Stimulated activated CD8-positive, alpha-beta memory T cell treated with anti-CD3 and anti-CD28 coated beads, Interleukin-7, amount 100 ng/mL, for 4 hours (primary cell): ENCODE data around the gene KIF18A.
"Not testable (repeated sequence)": the region's sequence is repeated elsewhere in the genome, so short reads cannot be mapped to it uniquely, and the experiment has no call there.

Experiments
- DNase-seq, 2 donors: peaks; one replicate each; pipeline ENCODE4 v3.0.0-alpha.2; 2020; ENCODE audit warnings: low read depth in 2 of 2

The KIF18A gene

DNA sequence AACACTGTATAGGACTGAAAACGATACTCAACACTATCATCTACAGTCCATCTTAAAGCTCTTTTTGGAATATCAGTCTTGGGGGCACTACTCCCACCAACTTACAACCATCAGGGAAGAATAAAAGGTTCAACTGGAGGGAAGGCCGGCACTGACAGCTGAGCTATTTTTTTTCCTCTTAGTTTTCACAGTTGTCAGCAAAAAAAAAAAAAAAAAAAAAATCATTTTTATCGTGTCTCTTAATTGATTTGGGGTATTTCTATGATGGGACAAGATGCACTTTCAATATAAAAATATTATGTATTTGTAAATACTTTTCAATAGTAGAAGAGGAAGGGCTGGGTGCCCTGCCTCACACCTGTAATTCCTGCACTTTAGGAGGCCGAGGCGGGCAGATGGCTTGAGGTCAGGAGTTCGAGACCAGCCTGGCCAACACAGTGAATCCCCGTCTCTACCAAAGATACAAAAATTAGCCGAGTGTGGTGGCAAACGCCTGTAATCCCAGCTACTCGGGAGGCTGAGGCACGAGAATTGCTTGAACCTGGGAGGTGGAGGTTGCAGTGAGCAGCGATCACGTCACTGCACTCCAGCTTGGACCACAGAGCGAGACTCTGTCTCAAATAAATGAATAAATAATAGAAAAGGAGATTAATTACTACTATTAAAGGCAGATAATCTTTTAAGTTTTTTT lies 1.5 kb downstream of the KIF18A start:
- no peak for DNase-seq

- DNase-seq, result no peak
Measured at GRCh38 chr11:28105869-28106268, 2.1 kb downstream of the KIF18A start.

GRCh38 chr11:28104984-28105383 lies 3.0 kb downstream of the KIF18A start:
- DNase-seq, result no peak

GRCh38 chr11:28104425-28104824 lies 3.5 kb downstream of the KIF18A start:
- DNase-seq, result no peak

DNA sequence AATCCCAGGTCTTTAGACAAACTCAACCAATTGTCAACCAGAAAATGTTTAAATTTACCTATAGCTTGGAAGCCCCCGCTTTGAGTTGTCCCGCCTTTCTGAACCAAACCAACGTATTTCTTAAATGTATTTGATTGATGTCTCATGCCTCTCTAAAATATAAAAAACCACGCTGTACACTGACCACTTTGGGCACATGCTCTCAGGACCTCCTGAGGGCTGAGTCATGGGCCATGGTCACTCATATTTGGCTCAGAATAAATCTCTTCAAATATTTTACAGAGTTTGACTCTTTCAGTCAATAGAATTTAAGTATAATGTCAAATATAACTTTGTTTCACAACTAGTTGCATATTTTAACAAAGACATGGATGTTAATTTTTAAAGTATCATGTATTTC lies 5.7 kb downstream of the KIF18A start:
- not testable (repeated sequence) for DNase-seq

GRCh38 chr11:28100665-28101064 lies 7.3 kb downstream of the KIF18A start:
- DNase-seq, result no peak

DNA sequence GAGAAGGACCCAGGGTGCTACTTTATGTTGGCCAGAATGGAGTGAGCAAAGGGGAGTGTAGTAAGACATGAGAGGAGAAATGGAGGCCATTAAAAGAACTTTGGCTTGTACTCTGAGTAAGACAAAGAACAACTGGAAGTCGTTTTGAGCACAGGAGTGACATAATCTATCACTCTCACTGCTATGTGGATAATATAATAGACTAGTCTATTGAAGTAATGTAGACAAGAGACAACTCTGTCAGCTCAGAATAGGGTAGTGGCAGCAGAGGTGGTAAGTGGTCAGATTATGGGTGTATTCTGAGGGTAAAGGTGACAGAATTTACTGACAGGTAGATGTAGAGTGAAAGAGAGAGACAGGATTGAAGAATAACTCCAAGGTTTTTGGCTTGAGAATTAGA lies 8.2 kb downstream of the KIF18A start:
- no peak for DNase-seq

- DNase-seq, result no peak
Measured at GRCh38 chr11:28098257-28098656, 9.7 kb downstream of the KIF18A start.

DNA sequence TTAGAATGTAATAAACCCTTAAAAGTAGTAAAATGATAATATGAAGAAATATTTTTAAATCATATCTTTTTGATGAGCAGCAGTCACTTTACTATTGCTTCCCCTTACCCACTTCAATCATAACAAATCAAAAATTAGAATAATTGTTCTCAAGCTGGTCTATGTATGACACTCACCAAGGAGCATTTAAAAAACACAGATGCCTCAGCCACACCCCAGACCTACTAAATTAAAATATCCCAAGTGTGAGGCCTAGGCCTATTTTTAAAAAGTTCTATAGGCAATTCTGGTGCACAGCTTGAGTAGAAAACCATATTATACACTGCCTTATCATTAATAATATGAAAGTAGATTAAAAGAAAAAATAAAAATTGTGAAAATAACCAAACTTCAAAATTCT lies 15.2 kb downstream of the KIF18A start:
- DNase-seq, result no peak

GRCh38 chr11:28090052-28090749 lies 17.8 kb downstream of the KIF18A start:
- no peak for DNase-seq

DNA sequence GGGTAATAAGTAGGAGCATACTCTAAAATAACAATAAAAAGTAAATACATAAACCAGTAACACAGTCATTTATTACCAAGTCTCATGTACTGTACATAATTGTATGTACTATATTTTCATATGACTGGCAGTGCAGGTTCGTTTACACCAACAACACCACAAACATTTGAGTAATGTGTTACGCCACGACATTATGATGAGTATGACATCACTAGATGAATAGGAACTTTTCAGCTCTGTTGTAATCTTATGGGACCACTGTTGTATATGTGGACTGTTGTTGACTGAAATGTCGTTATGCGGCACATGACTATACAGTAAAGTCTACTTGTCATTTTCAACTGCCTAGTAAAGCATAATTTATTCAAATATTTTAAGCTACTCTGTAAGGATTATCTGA lies 18.6 kb downstream of the KIF18A start:
- no peak for DNase-seq

DNA sequence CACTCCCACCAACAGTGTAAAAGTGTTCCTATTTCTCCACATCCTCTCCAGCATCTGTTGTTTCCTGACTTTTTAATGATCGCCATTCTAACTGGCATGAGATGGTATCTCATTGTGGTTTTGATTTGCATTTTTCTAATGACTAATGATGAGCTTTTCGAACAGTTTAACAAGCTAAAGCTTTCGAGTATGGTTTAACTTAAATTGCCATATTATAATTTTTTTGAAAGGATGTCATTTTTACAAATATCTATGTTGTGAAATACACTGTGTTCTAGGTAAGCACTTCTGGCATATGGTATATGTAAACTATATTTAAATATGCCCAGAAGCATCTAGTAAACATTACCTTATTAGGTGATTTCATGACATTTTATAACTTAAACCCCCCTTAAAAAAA lies 20.3 kb downstream of the KIF18A start:
- not testable (repeated sequence) for DNase-seq

- DNase-seq, result not testable (repeated sequence)
Measured at GRCh38 chr11:28087192-28087591, 20.8 kb downstream of the KIF18A start.

GRCh38 chr11:28086569-28086968 lies 21.4 kb downstream of the KIF18A start:
- no peak for DNase-seq

- no peak for DNase-seq
Measured at GRCh38 chr11:28083118-28083517, 24.8 kb downstream of the KIF18A start.

DNA sequence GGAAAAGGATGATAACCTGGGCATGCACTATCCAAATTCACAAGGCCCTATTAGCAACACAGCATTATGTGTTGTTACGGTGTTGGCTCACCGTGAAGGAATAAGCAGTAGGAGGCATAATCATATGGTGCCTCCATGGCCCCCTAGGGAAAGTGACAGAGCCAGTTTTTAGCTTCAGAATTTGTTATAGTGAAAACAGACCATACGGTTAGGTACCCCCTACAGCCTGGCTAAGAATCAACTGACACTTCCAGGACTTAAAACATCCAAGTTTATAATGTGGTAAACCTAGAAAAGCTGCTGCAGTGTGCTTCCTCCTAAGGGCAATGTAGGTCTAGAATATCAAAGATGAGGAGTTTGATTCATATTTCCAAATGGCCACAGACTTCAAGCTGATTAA lies 30.4 kb downstream of the KIF18A start:
- DNase-seq, result no peak

DNA sequence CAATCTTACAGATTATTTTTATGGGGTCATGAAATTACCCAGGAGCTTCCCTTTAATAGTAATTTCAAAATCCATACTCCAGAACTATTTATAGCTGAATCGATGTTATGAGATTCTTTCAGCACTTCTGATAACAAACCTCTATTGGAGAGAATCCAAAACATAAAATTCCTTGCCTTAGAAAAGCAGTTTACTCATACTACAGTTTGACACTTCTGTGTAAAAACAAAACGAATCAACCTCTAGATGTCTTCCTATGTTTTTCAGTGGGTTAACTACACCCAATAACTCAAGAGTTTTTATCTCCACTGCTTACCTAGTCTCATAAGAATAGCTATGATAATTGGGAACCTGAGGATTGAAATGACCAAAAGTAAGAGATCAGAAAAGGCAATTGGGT lies 35.6 kb downstream of the KIF18A start:
- no peak for DNase-seq

GRCh38 chr11:28071305-28071704 lies 36.7 kb downstream of the KIF18A start:
- DNase-seq, result no peak

DNA sequence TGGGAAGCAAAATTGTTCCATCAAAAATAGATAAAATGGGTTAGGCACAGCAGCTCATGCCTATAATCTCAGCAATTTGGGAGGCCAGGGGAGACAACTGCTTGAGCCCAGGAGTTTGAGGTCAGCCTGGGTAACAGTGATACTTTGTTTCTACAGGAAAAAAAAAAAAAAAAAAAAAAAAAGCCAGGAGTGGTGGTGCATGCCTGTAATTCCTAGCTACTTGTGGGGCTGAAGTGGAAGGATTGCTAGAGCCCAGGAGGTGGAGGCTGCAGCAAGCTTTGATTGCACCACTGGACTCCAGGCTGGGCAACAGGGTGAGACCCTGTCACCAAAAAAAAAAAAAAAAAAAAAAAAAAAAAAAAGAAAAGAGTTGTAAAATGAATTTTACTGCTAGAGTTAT lies 49.6 kb downstream of the KIF18A start:
- no peak for DNase-seq

DNA sequence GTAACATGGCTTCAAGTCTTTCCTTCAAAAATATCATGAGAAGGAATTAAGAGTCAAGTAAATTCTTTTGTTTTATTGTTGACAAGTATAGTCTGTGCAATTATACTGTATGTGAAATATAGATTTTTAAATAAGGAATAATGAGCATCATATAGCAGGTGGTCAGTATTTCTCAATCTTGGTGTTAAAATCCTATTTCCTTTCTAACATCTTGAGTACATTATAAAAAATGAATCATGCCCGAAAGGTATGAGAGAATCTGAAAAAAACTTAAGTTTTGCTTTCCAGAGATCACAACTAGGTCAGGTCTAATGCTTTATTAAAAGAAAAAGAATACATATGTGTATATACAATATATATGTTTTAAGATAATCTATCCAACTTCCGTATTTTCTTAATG lies 53.1 kb downstream of the KIF18A start:
- no peak for DNase-seq

DNA sequence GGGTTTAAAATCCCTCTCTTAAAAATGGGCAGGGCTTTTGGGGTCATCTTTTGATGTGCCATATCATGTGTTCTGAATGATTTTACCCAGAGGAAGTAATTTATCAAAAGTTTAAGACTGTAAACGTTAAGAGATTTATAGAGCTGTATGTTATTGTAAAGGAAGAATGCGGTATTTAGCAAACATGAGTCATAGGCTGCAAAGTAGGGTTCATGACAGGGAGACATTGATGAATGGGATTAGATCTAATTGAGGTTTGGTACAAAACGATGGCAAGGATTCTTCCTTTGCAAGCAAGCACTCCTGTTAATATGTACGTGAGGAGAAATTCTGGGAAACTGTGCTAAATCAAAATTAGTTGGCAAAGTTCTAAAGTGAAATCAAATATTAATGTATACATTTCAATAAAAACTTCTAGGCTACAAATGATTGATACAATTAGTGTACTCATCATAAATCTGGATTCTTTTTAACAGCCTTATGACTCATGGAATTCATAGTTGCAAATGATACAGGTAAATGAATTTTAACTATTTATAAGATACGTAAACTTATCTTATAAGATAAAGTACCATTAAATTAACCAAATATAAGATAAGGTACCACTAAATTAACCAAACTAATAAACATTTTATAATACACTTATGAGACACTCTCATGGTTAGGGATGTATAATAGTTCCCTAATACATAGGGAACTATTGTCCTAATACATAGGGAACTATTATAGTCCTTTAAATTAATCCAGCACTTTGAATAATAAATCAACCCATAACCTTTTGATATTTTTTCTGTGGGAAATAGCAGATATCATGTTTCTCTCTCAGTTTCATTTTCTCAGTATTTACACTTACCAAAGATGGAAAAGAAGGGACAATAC lies 58.4 kb downstream of the KIF18A start:
- DNase-seq, result no peak

DNA sequence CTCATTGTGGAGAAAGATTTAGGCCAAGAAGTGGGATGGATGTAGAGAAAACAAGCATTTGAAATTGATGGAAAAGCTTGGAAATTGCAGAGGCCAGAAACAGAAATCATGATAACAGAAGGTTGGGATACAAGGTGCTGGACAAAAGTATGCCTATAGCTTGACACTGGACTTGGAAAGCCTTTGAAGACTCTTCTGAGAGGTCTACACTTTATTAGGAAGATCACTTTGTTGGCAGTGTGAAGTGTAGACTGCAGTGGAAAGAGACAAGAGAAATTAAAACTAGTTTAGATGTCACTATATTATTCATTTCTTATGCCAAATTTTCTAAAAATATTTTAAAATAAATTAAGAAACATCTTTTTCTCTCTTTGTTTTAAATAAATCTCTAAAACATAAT lies 59.1 kb downstream of the KIF18A start:
- DNase-seq, result no peak
